HG02763 (cell line): ENCODE data around the gene NEO1.
A peak's percentile ranks its signal among the peaks of the same experiment; 100 is the strongest.
"Not testable (repeated sequence)": the region's sequence is repeated elsewhere in the genome, so short reads cannot be mapped to it uniquely, and the experiment has no call there.

Source experiments
- ATAC-seq: cut with Tn5 transposase; IDR thresholded peaks from one replicate; pipeline ENCODE4 v1.9.1; 2021; ENCODE audit warnings: mild to moderate bottlenecking, moderate library complexity; ENCODE audit not compliant: unreplicated experiment

NEO1 gene

GRCh38 chr15:73139744-73140553 lies 87.7 kb downstream of the NEO1 start:
- no peak for ATAC-seq

GRCh38 chr15:73141216-73141900 lies 89.1 kb downstream of the NEO1 start:
- no peak for ATAC-seq

GRCh38 chr15:73142802-73143762 lies 90.8 kb downstream of the NEO1 start:
- ATAC-seq: peak; percentile 58

GRCh38 chr15:73143763-73144155 lies 91.5 kb downstream of the NEO1 start:
- no peak for ATAC-seq

GRCh38 chr15:73146419-73146818 lies 94.2 kb downstream of the NEO1 start:
- ATAC-seq: no peak

GRCh38 chr15:73150831-73151230 lies 98.6 kb downstream of the NEO1 start:
- no peak for ATAC-seq

GRCh38 chr15:73153024-73153423 lies 100.8 kb downstream of the NEO1 start:
- ATAC-seq: no peak

- no peak for ATAC-seq
Observed at GRCh38 chr15:73153447-73153846, 101.2 kb downstream of the NEO1 start.

GRCh38 chr15:73156431-73157191 lies 104.3 kb downstream of the NEO1 start:
- ATAC-seq: no peak

- no peak for ATAC-seq
Observed at GRCh38 chr15:73161546-73161945, 109.3 kb downstream of the NEO1 start.

GRCh38 chr15:73165435-73165834 lies 113.2 kb downstream of the NEO1 start:
- ATAC-seq: no peak

GRCh38 chr15:73165844-73166243 lies 113.6 kb downstream of the NEO1 start:
- no peak for ATAC-seq

GRCh38 chr15:73166711-73167110 lies 114.4 kb downstream of the NEO1 start:
- not testable (repeated sequence) for ATAC-seq

- ATAC-seq: no peak
Observed at GRCh38 chr15:73168487-73168886, 116.2 kb downstream of the NEO1 start.

GRCh38 chr15:73171711-73172110 lies 119.4 kb downstream of the NEO1 start:
- ATAC-seq: no peak

- ATAC-seq: no peak
Observed at GRCh38 chr15:73172508-73172907, 120.2 kb downstream of the NEO1 start.

GRCh38 chr15:73174171-73174570 lies 121.9 kb downstream of the NEO1 start:
- no peak for ATAC-seq

- no peak for ATAC-seq
Observed at GRCh38 chr15:73175382-73175781, 123.1 kb downstream of the NEO1 start.

GRCh38 chr15:73176598-73176997 lies 124.3 kb downstream of the NEO1 start:
- ATAC-seq: no peak

GRCh38 chr15:73183071-73183470 lies 130.8 kb downstream of the NEO1 start:
- no peak for ATAC-seq
